ENCODE data around the gene RAPGEF4. TPM values are rescaled to one million over a fixed set of nuclear protein-coding genes. Genes with fewer than 3 reads are reported as not detected.

Gene RAPGEF4
- total RNA-seq, 1 experiment from 2014 or later = 0.62 TPM

GRCh38 chr2:172927641-172928357 is 192.2 kb downstream of the RAPGEF4 start:
- DNase-seq (ENCODE audit: low read depth, low spot score) (no peak), ATAC-seq (no peak)
- H3K4me3 ChIP-seq (ENCODE audit: low read depth in 2 of 2, low read length in 2 of 2) = no peak overlapping the region
- H3K4me1 ChIP-seq (ENCODE audit: control insufficient read depth, insufficient read depth, low read length) = peaks cover 4% of the 10 kb centered on the region; the same call in 1 of the 2 replicates
- ChIA-PET CTCF (interaction anchor here (0.7 kb wide), 1 partner anchor 114 kb away, joined by 4 read pairs; no protein-coding TSS in a partner anchor), POLR2A (interaction anchor here (1.2 kb wide), 1 partner anchor 127 kb away, joined by 3 read pairs; no protein-coding TSS in a partner anchor)
- H3K27ac ChIP-seq (ENCODE audit: low read length) = no peak overlapping the region
- no peaks in the 10 kb centered on the region; the same call in 1 of the 2 replicates for H3K27me3 ChIP-seq (ENCODE audit: control insufficient read depth, insufficient read depth, low read length)
- H3K36me3 ChIP-seq (ENCODE audit: control insufficient read depth, insufficient read depth, low read length) = no peaks in the 10 kb centered on the region
- in situ Hi-C loops (cut with HindIII; ENCODE audit: low pct_unique_long_range_greater_than_20kb, low sequenced_read_pairs) = no loop called here
- intact Hi-C loops (cut with micrococcal nuclease; ENCODE audit: unreplicated experiment) = no loop called here
- no TSS peak for BruUV-seq (replicated peaks)
- no peaks in the 10 kb centered on the region for H3K9me3 ChIP-seq (ENCODE audit: control insufficient read depth, insufficient read depth, low read depth, low read length)
- TF ChIP-seq TCF7L2 (IDR thresholded peaks at IDR 0.05; ENCODE audit: low read depth, low read length) (no peak), SIN3A (IDR thresholded peaks at IDR 0.05; ENCODE audit: borderline replicate concordance, insufficient read depth, low read depth, low read length) (no peak), POLR2AphosphoS5 (IDR thresholded peaks at IDR 0.05; ENCODE audit: low read depth, low read length) (no peak), REST (IDR thresholded peaks at IDR 0.05; ENCODE audit: insufficient read depth in 1 of 2, low read depth in 2 of 2, low read length in 1 of 2) (no peak), CTCF (IDR thresholded peaks at IDR 0.05) (no peak)

- H3K9me3 ChIP-seq (ENCODE audit: control insufficient read depth, insufficient read depth, low read depth, low read length) = no peaks in the 10 kb centered on the region
- no peak for ATAC-seq
- POLR2A ChIA-PET = no interaction called here
- no peak overlapping the region for H3K4me3 ChIP-seq (ENCODE audit: low read depth in 2 of 2, low read length in 2 of 2)
- no peak for DNase-seq (ENCODE audit: low read depth, low spot score)
- in situ Hi-C loops (cut with HindIII; ENCODE audit: low pct_unique_long_range_greater_than_20kb, low sequenced_read_pairs) = no loop called here
- peaks cover 4% of the 10 kb centered on the region; the same call in 1 of the 2 replicates for H3K4me1 ChIP-seq (ENCODE audit: control insufficient read depth, insufficient read depth, low read length)
- intact Hi-C loops (cut with micrococcal nuclease; ENCODE audit: unreplicated experiment) = no loop called here
- H3K27ac ChIP-seq (ENCODE audit: low read length) = no peak overlapping the region
- no peaks in the 10 kb centered on the region; the same call in 1 of the 2 replicates for H3K27me3 ChIP-seq (ENCODE audit: control insufficient read depth, insufficient read depth, low read length)
- TF ChIP-seq SIN3A (IDR thresholded peaks at IDR 0.05; ENCODE audit: borderline replicate concordance, insufficient read depth, low read depth, low read length) (no peak), CTCF (IDR thresholded peaks at IDR 0.05) (no peak), TCF7L2 (IDR thresholded peaks at IDR 0.05; ENCODE audit: low read depth, low read length) (no peak)
- no TSS peak for BruUV-seq (replicated peaks)
- CTCF ChIA-PET = no interaction called here
- no peaks in the 10 kb centered on the region for H3K36me3 ChIP-seq (ENCODE audit: control insufficient read depth, insufficient read depth, low read length)
These were observed 193.1 kb downstream of the RAPGEF4 start for GRCh38 chr2:172928756-172929155.

All from Panc1 (cell line).